T-cell (primary cell): ENCODE measurements around the gene PDIK1L. TPM values are rescaled to one million over a fixed set of nuclear protein-coding genes. Genes with fewer than 3 reads are reported as not detected.

Source experiments
- ATAC-seq, 4 experiments: fragments of 200-7000 bp in 3 of 4; fragments of 150-1000 bp in 1 of 4; cut with Tn5 transposase; replicated peaks in 1 of 4; 1 replicate in 3 of 4; 2 replicates in 1 of 4; pipeline ENCODE4 v1.10.0; 2021; ENCODE audit warnings: moderate library complexity in 3 of 4, mild to moderate bottlenecking in 2 of 4, moderate number of reproducible peaks in 1 of 4
- CTCF ChIA-PET, 2 donors: fragments of 300-600 bp; sonication (Branson Sonifier 250); formaldehyde crosslinking; loops; one replicate each; lab custom pipeline; 2022; ENCODE audit warnings: antibody characterized with exemption in 2 of 2; lab: Charles Lee
- POLR2A ChIA-PET, 2 donors: fragments of 300-600 bp; sonication (Branson Sonifier 250); formaldehyde crosslinking; loops; one replicate each; lab custom pipeline; 2022; ENCODE audit warnings: antibody characterized with exemption in 2 of 2; lab: Charles Lee
- DNase-seq, 35 experiments: peaks; one replicate each; pipeline versions ENCODE4 v3.0.0 to v3.0.0-alpha.2; 2013 to 2023
- H3K27ac ChIP-seq: one replicate; pipeline ENCODE4 v1.5.1; 2013; ENCODE audit warnings: low read length
- H3K27me3 ChIP-seq, 2 experiments: replicated peaks in 1 of 2; 1 replicate in 1 of 2; 2 replicates in 1 of 2; pipeline versions ENCODE4 v1.6.1 to v1.7.0; 2013; ENCODE audit warnings: low read length in 1 of 2, mixed read lengths in 1 of 2; ENCODE audit not compliant: control insufficient read depth in 2 of 2, insufficient read depth in 2 of 2; ENCODE audit errors: extremely low read depth in 1 of 2
- H3K36me3 ChIP-seq, 2 donors: 1 replicate in 1 of 2; 2 replicates in 1 of 2; pipeline versions ENCODE4 v1.6.1 to v1.7.0; 2013; ENCODE audit warnings: low read length in 1 of 2; ENCODE audit not compliant: control insufficient read depth in 2 of 2, insufficient read depth in 1 of 2; ENCODE audit errors: extremely low read depth in 1 of 2
- H3K4me1 ChIP-seq, 2 experiments: 1 replicate in 1 of 2; 2 replicates in 1 of 2; pipeline versions ENCODE4 v1.6.1 to v1.7.0; 2013; ENCODE audit warnings: low read length in 2 of 2, mixed read lengths in 1 of 2; ENCODE audit not compliant: insufficient read depth in 2 of 2, control insufficient read depth in 1 of 2; ENCODE audit errors: extremely low read depth in 1 of 2
- H3K4me3 ChIP-seq, 2 donors: 1 replicate in 1 of 2; 2 replicates in 1 of 2; pipeline versions ENCODE4 v1.5.1 to v1.7.0; 2013; ENCODE audit warnings: mild to moderate bottlenecking in 2 of 2, low read length in 1 of 2, moderate library complexity in 1 of 2; ENCODE audit not compliant: control insufficient read depth in 1 of 2; ENCODE audit errors: extremely low read depth in 1 of 2
- H3K9me3 ChIP-seq: 2 replicates; pipeline ENCODE4 v1.7.0; 2013
- H3K27ac Mint-ChIP-seq, 2 donors: one replicate each; pipeline ENCODE4 v1.8.0; 2020 to 2021; ENCODE audit warnings: mild to moderate bottlenecking in 2 of 2, mixed read lengths in 2 of 2
- H3K27me3 Mint-ChIP-seq, 2 donors: one replicate each; pipeline ENCODE4 v1.8.0; 2021 to 2022; ENCODE audit warnings: mixed read lengths in 2 of 2
- H3K36me3 Mint-ChIP-seq: one replicate; pipeline ENCODE4 v1.8.0; 2021; ENCODE audit warnings: mixed read lengths
- H3K4me1 Mint-ChIP-seq, 3 donors: one replicate each; pipeline ENCODE4 v1.8.0; 2020 to 2022; ENCODE audit warnings: mixed read lengths in 3 of 3, mild to moderate bottlenecking in 1 of 3
- H3K4me3 Mint-ChIP-seq, 3 donors: one replicate each; pipeline ENCODE4 v1.8.0; 2020 to 2022; ENCODE audit warnings: mild to moderate bottlenecking in 3 of 3, mixed read lengths in 3 of 3, moderate library complexity in 3 of 3
- H3K9me3 Mint-ChIP-seq, 3 donors: one replicate each; pipeline ENCODE4 v1.8.0; 2020 to 2022; ENCODE audit warnings: mixed read lengths in 3 of 3
- WGBS: methylation state at CpG from one replicate; pipeline ENCODE4 v1.1.5; 2013; ENCODE audit warnings: missing lambda C conversion rate; ENCODE audit not compliant: insufficient coverage; 5-methylcytosine and 5-hydroxymethylcytosine counted together
- total RNA-seq, 35 experiments: library from RNA in 6 of 35; stranded (reverse) in 6 of 35; fragments of 120-200 nt in 1 of 35; gene quantifications; one replicate each; pipeline versions ENCODE4 v1.2.1 to v1.2.4 and lab custom pipeline; 2013 to 2026

PDIK1L gene
- total RNA-seq, 5 donors from 2014 or later (not counting 1 experiment from before 2014, with no cell fraction given): 8.8 to 23.6 (median 19.1) TPM

DNA sequence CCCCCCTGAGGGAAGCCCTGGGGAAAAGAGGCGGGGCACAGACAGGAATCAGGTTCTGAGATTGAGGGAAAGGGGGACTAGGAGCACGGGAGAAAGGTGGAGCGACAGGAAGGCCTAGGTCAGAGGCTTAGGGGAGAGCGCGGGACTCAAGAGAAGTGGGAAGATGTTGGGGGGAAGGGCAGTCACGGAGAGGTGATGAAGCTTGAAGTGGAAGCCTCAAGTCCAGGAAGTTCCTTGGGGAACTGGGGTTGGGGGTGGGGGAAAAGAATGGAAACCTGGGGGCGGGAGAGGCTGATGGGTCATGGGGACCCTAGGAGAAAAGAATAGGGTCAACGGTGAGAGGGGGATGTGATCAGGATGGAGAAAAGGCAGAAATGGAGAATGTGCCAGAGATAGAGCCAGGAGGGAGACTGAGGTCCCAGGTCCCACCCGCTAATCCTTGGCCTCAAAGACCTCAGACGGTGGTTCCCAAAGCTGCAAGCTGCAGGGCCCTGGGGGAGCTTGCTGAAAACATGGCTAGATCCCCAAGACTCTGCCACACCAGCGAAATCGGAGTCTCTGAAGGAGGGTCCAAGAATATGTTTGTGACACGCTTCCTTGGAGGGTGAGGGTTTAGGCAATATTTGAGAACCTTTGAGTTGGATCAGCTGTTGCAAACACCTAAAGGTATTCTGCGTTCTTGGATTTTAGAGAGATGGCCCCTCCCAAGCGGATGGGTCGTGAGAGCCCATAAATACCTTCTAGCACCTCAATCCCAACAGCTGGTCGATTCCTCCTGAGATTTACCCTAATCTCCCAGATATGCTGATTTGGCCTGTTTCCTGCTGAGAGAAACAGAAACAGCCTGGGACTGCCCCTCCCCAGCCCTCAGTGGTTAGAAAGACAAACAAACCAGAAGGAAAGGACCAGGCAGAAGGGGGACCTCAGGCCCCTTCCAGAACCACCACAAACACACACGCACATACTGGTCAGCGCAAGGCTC, 53.5 kb downstream of the PDIK1L start:
- peaks cover 0 to 32% of the 10 kb centered on the region in 2 experiments for H3K4me1 ChIP-seq
- ChIA-PET CTCF (interaction anchor here (0.6 to 1.0 kb wide), 2 partner anchors 68 to 241 kb away, joined by 3 to 4 read pairs; no protein-coding TSS in a partner anchor), POLR2A (no interaction called here)
- H3K36me3 Mint-ChIP-seq: no peaks in the 10 kb centered on the region
- no peak overlapping the region for H3K27ac ChIP-seq
- H3K27me3 ChIP-seq: peaks cover 4 to 48% of the 10 kb centered on the region in 2 experiments
- H3K4me3 Mint-ChIP-seq: peak overlapping the region; percentile 39 to 70 (median 39)
- ATAC-seq (no peak), DNase-seq (no peak)
- H3K27ac Mint-ChIP-seq: no peak overlapping the region
- H3K4me1 Mint-ChIP-seq: peaks cover 11 to 23% (median 20%) of the 10 kb centered on the region in 3 donors
- no peaks in the 10 kb centered on the region for H3K9me3 Mint-ChIP-seq
- peaks cover 9 to 21% of the 10 kb centered on the region in 2 donors for H3K27me3 Mint-ChIP-seq
- WGBS: 76% methylated on average over 17 of the region's 19 CpGs
- no peak overlapping the region for H3K4me3 ChIP-seq
- H3K9me3 ChIP-seq: no peaks in the 10 kb centered on the region
- H3K36me3 ChIP-seq: no peaks in the 10 kb centered on the region

DNA sequence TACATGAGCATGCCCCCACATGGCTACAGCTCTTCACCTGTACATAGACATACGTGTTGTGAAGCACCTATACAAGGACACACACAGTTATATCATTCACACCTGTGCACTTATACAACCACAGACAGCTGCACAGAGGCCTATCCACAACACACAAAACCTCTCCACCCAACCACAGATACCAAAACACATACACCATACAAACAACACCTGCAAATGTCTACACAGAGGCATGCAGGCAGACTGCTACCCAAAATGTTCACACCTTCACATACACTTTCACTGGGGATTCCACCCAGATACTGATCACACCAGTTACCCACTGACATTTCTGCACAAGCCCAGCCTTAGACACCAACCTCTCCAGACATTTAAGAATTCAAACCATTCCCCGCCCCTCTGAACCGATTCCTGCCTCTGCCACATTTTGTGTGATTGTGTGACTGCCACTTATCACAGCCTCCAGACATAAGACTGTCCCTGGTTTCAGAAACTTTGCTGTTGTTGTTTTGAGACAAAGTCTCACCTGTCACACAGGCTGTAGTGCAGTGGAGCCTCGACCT, 55.2 kb downstream of the PDIK1L start:
- Mint-ChIP-seq H3K27me3 (peaks cover 9 to 16% of the 10 kb centered on the region in 2 donors), H3K4me1 (peaks cover 21 to 35% (median 31%) of the 10 kb centered on the region in 3 donors), H3K4me3 (no peak overlapping the region), H3K9me3 (no peaks in the 10 kb centered on the region), H3K36me3 (no peaks in the 10 kb centered on the region), H3K27ac (no peak overlapping the region)
- DNase-seq (peak in 1 of 35 experiments; percentile 25), ATAC-seq (no peak)
- no peaks in the 10 kb centered on the region for H3K9me3 ChIP-seq
- ChIA-PET POLR2A (no interaction called here), CTCF (no interaction called here)
- H3K27me3 ChIP-seq: peaks cover 4 to 33% of the 10 kb centered on the region in 2 experiments
- 60% methylated on average over 2 of the region's 4 CpGs for WGBS
- H3K27ac ChIP-seq: no peak overlapping the region
- H3K36me3 ChIP-seq: no peaks in the 10 kb centered on the region
- H3K4me3 ChIP-seq: no peak overlapping the region
- H3K4me1 ChIP-seq: peaks cover 0 to 41% of the 10 kb centered on the region in 2 experiments

DNA sequence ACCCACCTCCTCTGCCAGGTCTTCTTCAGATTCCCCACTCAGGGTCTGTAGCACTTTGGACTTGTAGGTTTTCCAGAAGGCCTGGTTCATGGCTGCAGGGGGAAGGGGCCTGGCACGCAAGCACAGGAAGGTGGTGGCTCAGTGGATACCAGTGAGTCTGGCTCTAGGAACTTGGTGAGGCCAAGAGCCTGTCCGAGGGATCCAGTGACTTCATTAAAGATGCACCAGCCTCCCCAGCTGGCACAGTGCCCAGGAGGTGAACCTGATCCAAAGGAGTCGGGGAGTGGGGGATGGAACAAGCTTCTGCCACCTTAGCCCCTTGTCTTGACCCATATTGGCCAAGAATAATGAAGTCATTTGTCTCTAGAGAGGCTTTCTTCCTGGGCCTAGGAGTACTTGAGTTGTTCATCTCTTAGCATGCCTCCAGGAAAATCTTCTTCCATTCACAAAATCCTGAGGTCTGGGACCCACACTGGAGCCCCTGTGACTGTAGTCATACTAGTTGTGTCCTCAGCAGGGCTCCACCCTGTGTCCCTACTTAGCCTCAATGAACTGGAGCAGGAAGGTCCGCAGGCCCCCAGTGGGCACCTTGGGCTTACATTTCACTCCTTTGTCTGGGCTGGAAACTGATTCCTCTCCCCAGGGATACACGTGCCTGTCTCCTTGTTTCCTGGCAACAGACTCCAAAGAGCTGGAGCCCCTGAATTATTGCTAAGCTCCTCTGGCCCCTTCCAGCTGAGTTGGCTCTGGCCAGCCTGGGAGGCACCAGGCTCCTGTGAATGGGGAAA, 57.0 kb downstream of the PDIK1L start, which contains the start of gene C1orf232:
Gene C1orf232, minus strand, starts transcription at position 554 of the 788 bp plus-strand sequence. Its CDS starts 464 bp downstream, at position 90.
- H3K4me3 Mint-ChIP-seq: peak within 1 kb of the TSS; percentile 81 to 85 (median 82)

DNA sequence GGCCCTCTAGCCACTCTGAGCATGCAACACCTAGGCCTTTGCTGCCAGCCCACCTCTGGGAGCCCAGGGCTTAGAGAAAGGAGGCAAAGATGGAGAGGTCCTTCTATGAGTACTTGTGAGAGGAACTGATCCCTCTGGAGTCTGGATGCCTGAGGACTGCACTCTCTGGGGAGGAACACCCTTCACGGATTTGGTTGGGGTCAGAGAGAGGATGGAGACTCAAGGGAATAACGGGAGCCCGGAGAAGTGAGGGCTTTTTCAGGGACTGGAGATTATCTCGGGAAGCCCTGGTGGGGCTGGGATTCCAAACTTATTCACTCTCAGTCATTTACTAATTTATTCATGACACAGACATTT, 57.6 kb downstream of the PDIK1L start:
- CTCF ChIA-PET: interaction anchor here (0.6 to 2.2 kb wide), 11 partner anchors 17 to 788 kb away, joined by 3 to 23 read pairs (median 5); partner anchors contain the start of gene CEP85 (in 2 of the 2)
- peaks cover 0 to 30% of the 10 kb centered on the region in 2 experiments for H3K4me1 ChIP-seq
- no peak for DNase-seq
- H3K27me3 ChIP-seq: peaks cover 0 to 12% of the 10 kb centered on the region in 2 experiments
- POLR2A ChIA-PET: no interaction called here
- no peaks in the 10 kb centered on the region for H3K9me3 ChIP-seq
- peak overlapping the region in 1 of 2 donors; percentile 93 for H3K4me3 ChIP-seq
- no peak overlapping the region for H3K27ac ChIP-seq
- Mint-ChIP-seq H3K4me3 (peak overlapping the region; percentile 81 to 85 (median 82)), H3K4me1 (peaks cover 11 to 30% (median 22%) of the 10 kb centered on the region in 3 donors), H3K9me3 (no peaks in the 10 kb centered on the region), H3K36me3 (no peaks in the 10 kb centered on the region), H3K27me3 (no peaks in the 10 kb centered on the region), H3K27ac (peak overlapping the region; percentile 66 to 79)
- ATAC-seq: no peak
- WGBS: no CpG with 5 or more reads among the region's 4 CpGs
- no peaks in the 10 kb centered on the region for H3K36me3 ChIP-seq

More for the DNA sequence above, 57.0 kb downstream of the PDIK1L start, which contains the start of gene C1orf232:
- Histone ChIP-seq H3K27me3 (peaks cover 0 to 17% of the 10 kb centered on the region in 2 experiments), H3K4me3 (peak within 1 kb of the TSS; percentile 77 to 93), H3K36me3 (no peaks in the 10 kb centered on the region), H3K4me1 (peaks cover 0 to 35% of the 10 kb centered on the region in 2 experiments), H3K27ac (peak within 1 kb of the TSS; percentile 77), H3K9me3 (no peaks in the 10 kb centered on the region)
- DNase-seq (no peak), ATAC-seq (no peak)
- ChIA-PET CTCF (interaction anchor here (0.6 to 1.3 kb wide), 3 partner anchors 23 to 787 kb away, joined by 3 to 7 read pairs (median 5); no protein-coding TSS in a partner anchor), POLR2A (no interaction called here)
- H3K4me1 Mint-ChIP-seq: peaks cover 15 to 30% (median 26%) of the 10 kb centered on the region in 3 donors
- H3K36me3 Mint-ChIP-seq: no peaks in the 10 kb centered on the region
- peaks cover 2 to 4% of the 10 kb centered on the region in 2 donors for H3K27me3 Mint-ChIP-seq
- 85% methylated on average over 2 of the region's 5 CpGs for WGBS
- H3K9me3 Mint-ChIP-seq: no peaks in the 10 kb centered on the region
- H3K27ac Mint-ChIP-seq: peak within 1 kb of the TSS; percentile 66 to 79

DNA sequence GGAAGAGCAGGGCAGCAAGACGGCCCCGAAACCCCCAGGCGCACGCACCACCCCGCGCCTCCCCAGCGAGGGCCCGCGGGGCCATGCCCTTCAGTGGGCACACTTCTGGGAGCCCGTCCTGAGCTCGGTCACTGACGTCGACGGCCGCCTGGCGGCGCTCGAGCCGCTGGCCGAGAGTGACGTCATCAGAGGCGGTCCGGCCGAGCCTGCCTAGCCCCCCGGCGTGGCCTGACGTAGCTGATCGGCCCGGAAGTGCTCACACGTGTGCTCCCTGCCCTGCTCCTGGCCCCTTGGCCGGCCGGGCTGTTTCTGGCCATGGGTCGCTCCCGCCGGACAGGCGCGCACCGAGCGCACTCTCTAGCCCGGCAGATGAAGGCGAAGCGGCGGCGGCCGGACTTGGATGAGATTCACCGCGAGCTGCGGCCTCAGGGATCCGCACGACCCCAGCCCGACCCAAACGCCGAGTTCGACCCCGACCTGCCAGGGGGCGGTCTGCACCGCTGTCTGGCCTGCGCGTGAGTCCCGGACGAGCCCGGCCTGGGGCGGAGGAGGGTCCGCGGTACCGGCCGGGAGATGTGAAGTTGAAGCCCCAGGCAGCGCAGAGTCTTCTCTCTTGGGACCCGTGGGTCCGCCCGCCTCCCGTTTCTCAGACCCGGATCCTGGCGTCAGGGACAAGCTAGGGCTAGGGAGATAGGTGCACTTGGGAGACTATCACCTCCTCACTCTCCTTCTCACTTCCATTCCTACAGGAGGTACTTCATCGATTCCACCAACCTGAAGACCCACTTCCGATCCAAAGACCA, 58.2 kb downstream of the PDIK1L start, which contains the start of gene ZNF593:
Gene ZNF593, plus strand, starts transcription at position 240 of the 803 bp plus-strand sequence. Its CDS starts 76 bp downstream, at position 316.
- H3K4me1 Mint-ChIP-seq: peaks cover 11 to 26% (median 18%) of the 10 kb centered on the region in 3 donors
- H3K27me3 ChIP-seq: peaks cover 0 to 6% of the 10 kb centered on the region in 2 experiments
- peak; percentile 48 to 87 (median 68) for DNase-seq
- peaks cover 0 to 25% of the 10 kb centered on the region in 2 experiments for H3K4me1 ChIP-seq
- peak within 1 kb of the TSS; percentile 77 for H3K27ac ChIP-seq
- H3K36me3 Mint-ChIP-seq: no peaks in the 10 kb centered on the region
- no peaks in the 10 kb centered on the region for H3K9me3 Mint-ChIP-seq
- under 1% methylated on average over 68 of the region's 76 CpGs for WGBS
- peak within 1 kb of the TSS; percentile 77 to 93 for H3K4me3 ChIP-seq
- ChIA-PET CTCF (interaction anchor here (0.6 to 2.2 kb wide), 19 partner anchors 14 to 733 kb away, joined by 3 to 23 read pairs (median 3); partner anchors contain the start of gene CEP85 (in 2 of the 2)), POLR2A (interaction anchor here in 1 of 2 donors (0.6 to 1.1 kb wide), 2 partner anchors 14 to 53 kb away, joined by 3 to 4 read pairs; no protein-coding TSS in a partner anchor)
- peak within 1 kb of the TSS; percentile 66 to 79 for H3K27ac Mint-ChIP-seq
- H3K27me3 Mint-ChIP-seq: no peaks in the 10 kb centered on the region
- no peaks in the 10 kb centered on the region for H3K36me3 ChIP-seq
- H3K4me3 Mint-ChIP-seq: peak within 1 kb of the TSS; percentile 81 to 85 (median 82)
- peak; percentile 89 to 93 (median 92) for ATAC-seq
- H3K9me3 ChIP-seq: no peaks in the 10 kb centered on the region
